ENCODE measurements around the gene IRF2BP2. TPM values are rescaled to one million over a fixed set of nuclear protein-coding genes. Genes with fewer than 3 reads are reported as not detected.

The IRF2BP2 gene
- total and polyA plus RNA-seq, 2 of the 13 experiments (the other 11 are each of a cell fraction or from before 2014, with no cell fraction given), result 140 to 147 TPM

- TF ChIP-seq GPBP1L1 (CRISPR knock-in tag; IDR thresholded peaks at IDR 0.05), result no peak
- TF ChIP-seq PHF21A (CRISPR knock-in tag; IDR thresholded peaks at IDR 0.05), result peak; percentile 94
- TF ChIP-seq THAP9 (CRISPR knock-in tag; IDR thresholded peaks at IDR 0.05; ENCODE audit: borderline replicate concordance), result peak; percentile 71
- TF ChIP-seq ZBTB25 (CRISPR knock-in tag; IDR thresholded peaks at IDR 0.05), result peak; percentile 92
- TF ChIP-seq RNF2 (conservative IDR thresholded peaks at IDR 0.05; ENCODE audit: low read depth), result peak; percentile 88
- no peak for TF ChIP-seq PCBP2 (optimal IDR thresholded peaks at IDR 0.05; ENCODE audit: low read depth, low read length, poor library complexity, severe bottlenecking)
- peak; percentile 77; the same call in 1 of the 2 replicates for TF ChIP-seq ATF7-NPFF (CRISPR knock-in tag; IDR thresholded peaks at IDR 0.05; ENCODE audit: low read depth)
- TF ChIP-seq HNF4G (IDR thresholded peaks at IDR 0.05; ENCODE audit: borderline replicate concordance, low read depth, low read length), result no peak
- TF ChIP-seq HNF4G (CRISPR knock-in tag; IDR thresholded peaks at IDR 0.05; ENCODE audit: borderline replicate concordance, low read depth), result peak; percentile 58; the same call in 1 of the 2 replicates
- TF ChIP-seq GMEB1 (CRISPR knock-in tag; IDR thresholded peaks at IDR 0.05; ENCODE audit: borderline replicate concordance), result peak; percentile 60; the same call in 1 of the 2 replicates
- peak; percentile 69 for TF ChIP-seq NR2C2 (CRISPR knock-in tag; IDR thresholded peaks at IDR 0.05; ENCODE audit: borderline replicate concordance)
- peak; percentile 91 for TF ChIP-seq ZNF124 (CRISPR knock-in tag; IDR thresholded peaks at IDR 0.05)
- peak; percentile 99 for TF ChIP-seq ZNF687 (CRISPR knock-in tag; IDR thresholded peaks at IDR 0.05)
- peak; percentile 85 for TF ChIP-seq ZFY (CRISPR knock-in tag; IDR thresholded peaks at IDR 0.05)
Measured at GRCh38 chr1:234599617-234600417, 10.2 kb downstream of the IRF2BP2 start (continued).

Data from HepG2 (cell line).